ENCODE measurements around the gene RIOX2.

Gene RIOX2

GRCh38 chr3:97954228-97954827 lies 17.9 kb downstream of the RIOX2 start:
- no peak for DNase-seq (ENCODE audit: low spot score)

DNA sequence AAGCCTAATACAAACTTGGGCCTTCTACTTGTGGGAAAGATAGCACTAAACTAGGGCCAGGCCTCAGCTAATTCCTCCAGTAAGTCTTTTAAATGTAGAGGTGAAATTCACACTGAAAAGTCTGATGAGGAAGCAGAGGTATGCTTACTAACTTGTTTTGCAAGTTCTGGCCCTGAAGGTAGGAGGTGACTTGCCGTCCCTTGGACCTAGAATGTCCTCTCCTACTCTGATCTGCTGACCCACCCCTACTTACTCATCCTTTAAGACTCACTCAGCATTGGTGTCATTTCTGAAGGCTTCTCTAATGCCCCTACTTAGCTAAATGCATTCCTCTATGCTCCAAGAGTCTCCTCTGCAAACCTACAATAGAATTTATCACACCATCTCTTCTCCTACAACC lies 19.4 kb downstream of the RIOX2 start:
- no peak for DNase-seq (ENCODE audit: low spot score)

GRCh38 chr3:97952280-97952679 lies 20.0 kb downstream of the RIOX2 start:
- no peak for DNase-seq (ENCODE audit: low spot score)

DNA sequence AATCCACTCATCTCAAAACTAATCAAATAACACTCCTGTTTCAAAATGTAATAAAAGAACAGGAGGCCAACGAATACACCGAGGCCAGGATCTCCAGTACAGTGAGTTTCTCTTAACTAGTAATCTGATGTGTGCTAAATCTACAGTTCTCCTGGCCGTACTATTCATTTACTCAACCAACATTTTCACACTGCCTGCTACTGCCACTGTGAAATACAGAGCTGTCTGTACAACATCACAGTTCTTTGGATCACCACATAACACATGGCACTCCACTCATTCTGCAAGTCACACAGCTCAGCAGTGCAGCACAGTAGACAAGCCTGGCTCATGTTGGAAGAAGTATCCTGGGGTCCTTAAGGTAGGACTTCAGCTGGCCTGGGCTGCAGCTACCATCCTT lies 21.9 kb downstream of the RIOX2 start:
- no peak for DNase-seq (ENCODE audit: low spot score)

DNA sequence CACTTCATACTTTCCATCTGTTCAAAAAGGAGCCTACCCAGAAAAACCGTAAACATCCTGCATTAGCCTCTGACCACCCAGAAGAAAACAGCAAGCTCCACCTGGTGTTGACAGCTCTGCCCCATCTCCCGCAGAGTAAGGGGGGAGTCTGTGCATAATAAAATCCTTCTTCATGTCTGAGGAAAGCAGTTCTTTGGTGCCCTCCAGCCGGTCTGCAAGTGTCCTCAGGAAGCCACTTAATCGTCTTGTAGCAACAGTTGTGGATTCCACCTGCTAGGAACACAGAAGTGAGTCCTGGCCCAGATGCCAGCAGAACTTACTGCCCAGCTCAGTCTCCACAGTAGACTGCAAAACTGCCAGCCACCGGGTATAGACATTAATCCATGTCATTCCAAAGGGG lies 22.5 kb downstream of the RIOX2 start:
- DNase-seq (ENCODE audit: low spot score) = no peak

DNA sequence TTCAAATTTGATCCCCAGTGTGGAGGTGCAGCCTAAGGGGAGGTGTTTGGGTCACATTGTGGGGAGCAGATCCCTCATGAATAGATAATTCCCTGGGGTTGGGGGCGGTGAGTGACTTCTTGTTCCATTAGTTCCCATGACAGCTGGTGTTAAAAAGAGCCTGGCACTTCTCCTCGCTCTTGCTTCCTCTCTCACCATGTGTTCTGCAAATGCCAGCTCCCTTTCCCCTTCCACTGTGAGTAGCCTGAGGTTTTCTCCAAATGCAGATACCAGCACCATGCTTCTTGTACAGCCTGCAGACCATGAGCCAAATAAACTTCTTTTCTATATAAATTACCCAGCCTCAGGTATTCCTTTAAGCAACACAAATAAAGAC lies 23.1 kb downstream of the RIOX2 start:
- no peak for DNase-seq (ENCODE audit: low spot score)

GRCh38 chr3:97948351-97949109 lies 23.7 kb downstream of the RIOX2 start:
- DNase-seq (ENCODE audit: low spot score) = no peak

- DNase-seq (ENCODE audit: low spot score) = no peak
These were observed 29.3 kb downstream of the RIOX2 start for GRCh38 chr3:97942801-97943546.

- DNase-seq (ENCODE audit: low spot score) = no peak
These were observed 32.2 kb downstream of the RIOX2 start for GRCh38 chr3:97940034-97940433.

- no peak for DNase-seq (ENCODE audit: low spot score)
These were observed 32.8 kb downstream of the RIOX2 start for GRCh38 chr3:97939401-97939800.

- no peak for DNase-seq (ENCODE audit: low spot score)
These were observed 33.8 kb downstream of the RIOX2 start for GRCh38 chr3:97938444-97938843.

- DNase-seq (ENCODE audit: low spot score) = no peak
These were observed 35.0 kb downstream of the RIOX2 start for GRCh38 chr3:97937205-97937604.

DNA sequence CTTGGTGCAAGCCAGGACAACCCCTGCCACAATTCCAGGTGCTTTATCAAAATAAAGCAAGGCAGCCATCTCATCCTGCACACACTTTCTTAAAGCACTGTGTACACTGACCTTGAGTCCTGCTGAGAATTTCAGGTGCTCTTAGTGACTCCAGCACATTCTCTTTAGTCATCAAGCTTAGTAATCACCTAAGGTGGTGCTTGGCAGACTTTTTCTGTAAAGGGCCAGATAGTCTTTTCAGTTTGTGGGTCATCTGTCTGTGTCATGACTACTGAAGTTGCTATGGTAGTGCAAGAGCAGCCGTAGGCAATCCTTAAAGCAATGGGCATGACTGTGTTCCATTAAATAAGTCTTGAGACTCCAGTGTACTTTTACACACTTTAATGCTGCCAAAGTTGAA lies 36.4 kb downstream of the RIOX2 start:
- no peak for DNase-seq (ENCODE audit: low spot score)

GRCh38 chr3:97934980-97935695 lies 37.1 kb downstream of the RIOX2 start:
- no peak for DNase-seq (ENCODE audit: low spot score)

DNA sequence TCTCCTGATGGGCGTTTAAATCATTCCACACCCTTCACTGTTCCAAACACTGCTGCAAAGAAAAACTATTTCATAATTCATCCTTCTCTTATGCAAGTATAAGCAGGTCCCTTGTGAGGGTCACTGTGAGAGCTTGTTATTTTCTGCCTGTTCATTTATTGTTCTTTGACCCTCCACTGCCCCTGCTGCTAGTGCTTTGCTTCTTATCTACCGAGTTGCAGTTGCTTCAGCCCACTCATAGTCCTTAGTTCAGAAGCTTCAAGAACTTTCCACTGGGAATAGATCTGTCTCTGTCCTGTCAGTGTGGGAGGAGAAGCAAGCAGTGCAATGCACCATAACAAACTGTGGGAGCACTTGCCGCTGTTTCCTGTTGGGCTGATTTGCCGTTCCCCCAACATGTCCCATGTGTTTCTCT lies 39.8 kb downstream of the RIOX2 start:
- no peak for DNase-seq (ENCODE audit: low spot score)

DNA sequence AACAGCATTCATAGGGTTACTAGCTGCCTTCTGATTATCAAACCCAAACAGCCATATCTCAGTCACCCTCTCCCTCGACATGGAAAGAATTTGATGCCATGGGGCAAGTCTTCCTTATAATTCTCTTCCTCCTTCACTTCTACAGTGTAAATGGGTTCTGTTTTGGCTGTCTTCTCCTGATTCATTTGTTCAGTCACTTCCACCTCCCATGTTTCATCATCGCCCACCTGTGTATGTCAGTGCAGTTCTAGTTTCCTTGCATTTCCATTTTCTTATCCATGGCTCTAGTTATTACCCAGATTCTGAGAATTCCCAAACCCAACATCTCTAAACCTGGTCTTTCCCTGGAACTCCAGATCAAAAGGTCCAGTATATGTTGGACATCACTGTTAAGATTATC lies 41.0 kb downstream of the RIOX2 start:
- DNase-seq (ENCODE audit: low spot score) = no peak

- DNase-seq (ENCODE audit: low spot score) = no peak
These were observed 42.2 kb downstream of the RIOX2 start for GRCh38 chr3:97930018-97930417.

DNA sequence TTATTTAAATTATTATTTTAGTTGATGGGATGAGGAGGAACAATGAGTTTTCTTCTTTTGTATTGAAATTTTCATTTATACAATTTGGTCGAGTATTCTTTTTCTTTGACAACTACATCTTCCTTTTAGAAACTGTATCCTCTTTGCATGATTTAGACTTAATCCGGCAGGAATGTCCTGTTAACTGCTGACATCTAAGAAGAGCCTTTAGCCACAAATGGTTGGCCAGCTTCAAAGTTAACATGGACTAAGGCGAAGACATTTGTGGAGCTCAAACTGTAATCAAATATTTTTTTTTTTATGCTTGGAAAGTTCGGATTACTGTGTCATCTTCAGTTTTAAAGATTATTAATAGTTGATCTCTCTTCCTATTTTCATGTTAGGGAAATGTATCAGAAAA lies 43.2 kb downstream of the RIOX2 start:
- no peak for DNase-seq (ENCODE audit: low spot score)

- DNase-seq (ENCODE audit: low spot score) = no peak
These were observed 44.5 kb downstream of the RIOX2 start for GRCh38 chr3:97927704-97928103.

- DNase-seq (ENCODE audit: low spot score) = no peak
These were observed 54.3 kb downstream of the RIOX2 start for GRCh38 chr3:97917813-97918536.

DNA sequence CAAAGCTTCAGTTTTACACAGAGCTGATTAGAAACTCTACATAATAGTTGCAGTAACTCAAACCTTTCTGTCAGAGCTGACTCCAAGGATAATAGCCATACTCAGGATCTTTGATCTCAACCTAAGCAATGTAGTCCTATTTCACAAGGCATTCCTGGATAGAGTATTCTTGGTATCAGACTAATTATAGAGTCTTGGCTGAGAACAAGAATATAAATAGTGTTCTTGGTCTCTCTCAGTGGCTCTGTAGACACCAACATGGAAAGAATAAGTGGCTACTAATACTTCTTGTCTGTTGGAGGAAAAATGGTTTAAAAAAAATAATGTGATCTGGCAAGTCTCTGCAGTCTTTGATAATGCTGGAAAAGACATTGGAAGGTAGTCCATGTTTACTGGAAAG lies 55.7 kb downstream of the RIOX2 start:
- no peak for DNase-seq (ENCODE audit: low spot score)

- DNase-seq (ENCODE audit: low spot score) = no peak
These were observed 57.8 kb downstream of the RIOX2 start for GRCh38 chr3:97914388-97914787.
